ENCODE measurements around the gene DTX3.
"Not testable (repeated sequence)": the region's sequence is repeated elsewhere in the genome, so short reads cannot be mapped to it uniquely, and the experiment has no call there.

Gene DTX3, protein sequence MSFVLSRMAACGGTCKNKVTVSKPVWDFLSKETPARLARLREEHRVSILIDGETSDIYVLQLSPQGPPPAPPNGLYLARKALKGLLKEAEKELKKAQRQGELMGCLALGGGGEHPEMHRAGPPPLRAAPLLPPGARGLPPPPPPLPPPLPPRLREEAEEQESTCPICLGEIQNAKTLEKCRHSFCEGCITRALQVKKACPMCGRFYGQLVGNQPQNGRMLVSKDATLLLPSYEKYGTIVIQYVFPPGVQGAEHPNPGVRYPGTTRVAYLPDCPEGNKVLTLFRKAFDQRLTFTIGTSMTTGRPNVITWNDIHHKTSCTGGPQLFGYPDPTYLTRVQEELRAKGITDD

DNA sequence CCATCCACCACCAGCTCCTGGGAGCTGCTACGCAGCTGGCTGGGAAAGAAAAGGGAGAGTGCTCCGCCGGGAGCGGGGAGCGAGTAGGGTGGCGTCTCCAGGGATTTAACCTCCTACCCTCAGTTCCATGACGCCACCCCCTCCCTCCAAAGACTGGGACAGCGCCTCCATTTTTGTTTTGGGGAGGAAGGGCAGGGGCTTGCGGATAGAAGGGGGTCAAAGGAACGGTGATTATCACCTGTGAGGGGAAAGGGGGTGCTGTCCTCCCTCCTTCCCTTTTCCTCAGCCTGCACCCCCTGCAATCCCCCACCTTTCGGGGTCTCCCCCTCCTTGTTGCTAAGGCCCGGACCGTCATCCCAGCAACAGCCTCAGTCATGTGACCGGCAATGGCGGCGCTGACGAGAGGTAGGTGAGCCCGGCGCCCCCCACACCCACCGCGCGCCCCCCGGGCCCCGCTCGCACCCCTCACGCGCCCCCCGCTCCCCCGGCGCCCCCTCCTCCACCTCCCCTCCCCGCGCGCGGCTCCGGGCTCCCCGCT, at the start of gene DTX3:
DTX3 (plus strand) TSS at position 371 of the 538 bp plus-strand sequence. CDS start 1,694 bp downstream, outside the sequence.
- peak; percentile 38 for DNase-seq

DNA sequence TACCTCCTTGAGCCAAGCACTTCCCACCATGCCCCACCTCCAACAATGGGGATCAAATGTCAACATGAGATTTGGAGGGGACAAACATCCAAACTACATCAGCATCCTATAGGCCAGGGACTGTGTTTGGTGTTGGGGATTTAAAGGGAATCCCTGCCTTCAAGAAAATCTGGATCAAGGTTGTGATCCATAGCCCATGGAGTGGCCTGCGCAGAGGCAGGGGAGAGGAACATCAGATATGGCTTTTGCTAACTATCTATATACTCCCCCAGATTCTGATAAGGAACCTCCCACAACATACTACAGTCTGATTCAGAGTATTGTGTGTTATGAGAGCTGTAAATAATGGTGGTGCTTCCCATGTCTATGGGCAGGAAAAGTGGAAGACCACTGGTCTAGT, 49.7 kb upstream of the DTX3 start:
- DNase-seq = no peak

DNA sequence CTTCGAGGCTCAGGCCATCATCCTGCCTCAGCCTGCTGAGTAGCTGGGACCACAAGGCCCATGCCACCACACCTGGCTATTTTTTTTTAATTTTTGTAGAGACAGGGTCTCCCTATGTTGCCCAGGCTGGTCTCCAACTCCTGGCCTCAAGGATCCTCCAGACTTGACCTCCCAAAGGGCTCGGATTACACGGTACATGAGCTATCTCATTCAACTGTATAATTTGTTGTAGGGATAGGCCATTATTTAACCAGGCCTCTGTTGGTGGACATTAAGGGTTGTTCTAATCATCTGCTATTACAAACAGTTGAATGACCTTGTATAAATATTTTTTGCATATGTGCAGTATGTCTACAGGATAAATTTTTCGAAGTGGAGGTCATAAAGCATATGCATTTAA, 45.8 kb upstream of the DTX3 start:
- DNase-seq = no peak

DNA sequence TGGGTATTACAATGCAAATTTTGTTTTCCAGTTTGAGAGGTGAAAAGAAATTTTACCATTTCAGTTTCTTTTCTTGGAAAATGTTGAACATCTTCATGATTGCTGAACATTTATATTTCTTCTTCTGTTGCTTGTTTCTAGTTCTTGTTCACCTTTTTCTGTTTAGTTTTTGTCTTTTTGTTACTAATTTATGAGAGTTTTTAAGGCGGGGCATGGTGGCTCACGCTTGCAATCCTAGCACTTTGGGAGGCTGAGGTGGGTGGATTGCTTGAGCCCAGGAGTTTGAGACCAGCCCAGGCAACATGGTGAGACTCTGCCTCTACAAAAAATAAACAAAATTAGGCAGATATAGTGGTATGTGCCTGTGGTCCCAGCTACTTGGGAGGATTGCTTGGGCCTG, 44.1 kb upstream of the DTX3 start:
- no peak for DNase-seq

DNA sequence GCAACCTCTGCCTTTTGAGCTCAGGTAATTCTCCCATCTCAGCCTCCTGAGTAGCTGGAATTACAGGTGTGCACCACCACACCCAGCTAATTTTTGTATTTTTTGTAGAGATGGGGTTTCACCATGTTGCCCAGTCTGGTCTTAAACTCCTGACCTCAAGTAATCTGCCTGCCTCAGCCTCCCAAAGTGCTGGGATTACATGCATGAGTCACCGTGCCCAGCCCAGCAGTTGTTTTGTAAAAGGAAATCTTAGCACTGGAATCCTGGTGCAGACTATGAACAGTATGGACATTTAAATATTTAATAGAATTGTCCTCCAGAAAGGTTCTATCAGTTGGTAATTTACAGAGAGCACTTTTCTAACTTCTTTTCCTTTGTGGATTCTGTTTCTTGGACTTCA, 43.5 kb upstream of the DTX3 start:
- DNase-seq = not testable (repeated sequence)

DNA sequence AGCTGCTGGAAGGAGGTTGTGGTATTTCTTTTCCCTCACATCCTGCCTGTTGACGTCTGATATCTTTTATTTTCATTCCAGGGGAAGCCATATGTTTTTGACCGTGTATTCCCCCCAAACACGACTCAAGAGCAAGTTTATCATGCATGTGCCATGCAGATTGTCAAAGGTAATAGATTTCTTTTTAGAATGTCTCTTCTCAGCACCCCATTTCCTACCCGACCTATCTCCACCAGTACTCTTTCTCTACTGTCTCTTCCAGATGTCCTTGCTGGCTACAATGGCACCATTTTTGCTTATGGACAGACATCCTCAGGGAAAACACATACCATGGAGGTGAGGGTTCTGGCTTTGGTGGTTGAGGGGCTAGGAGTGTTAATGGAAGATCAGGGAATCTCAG, 41.3 kb upstream of the DTX3 start:
- no peak for DNase-seq

DNA sequence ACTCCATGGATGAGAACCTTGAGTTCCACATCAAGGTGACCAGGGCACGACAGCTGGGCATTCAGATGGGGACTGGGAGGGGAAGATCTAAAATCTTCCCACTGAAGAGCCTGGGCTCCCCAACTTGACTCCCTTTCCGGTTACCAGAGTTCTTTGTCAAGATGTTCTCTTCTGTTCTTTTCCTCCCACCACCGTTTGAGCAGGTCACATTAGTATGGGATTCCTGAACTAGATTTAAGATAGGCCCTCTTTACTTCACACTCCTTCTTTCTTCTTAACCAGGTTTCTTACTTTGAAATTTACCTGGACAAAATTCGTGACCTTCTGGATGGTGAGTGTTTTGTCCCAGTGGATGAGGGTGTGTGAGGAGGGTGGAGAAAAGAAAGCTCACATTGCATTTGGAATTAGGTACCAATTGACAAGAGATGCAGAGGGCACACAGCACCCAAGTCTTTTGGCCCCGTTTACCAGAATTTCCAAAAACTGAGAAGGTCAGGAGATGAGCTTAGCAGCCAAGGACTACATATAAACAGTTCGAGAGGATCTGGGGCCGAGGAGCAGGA, 40.4 kb upstream of the DTX3 start:
- no peak for DNase-seq

DNA sequence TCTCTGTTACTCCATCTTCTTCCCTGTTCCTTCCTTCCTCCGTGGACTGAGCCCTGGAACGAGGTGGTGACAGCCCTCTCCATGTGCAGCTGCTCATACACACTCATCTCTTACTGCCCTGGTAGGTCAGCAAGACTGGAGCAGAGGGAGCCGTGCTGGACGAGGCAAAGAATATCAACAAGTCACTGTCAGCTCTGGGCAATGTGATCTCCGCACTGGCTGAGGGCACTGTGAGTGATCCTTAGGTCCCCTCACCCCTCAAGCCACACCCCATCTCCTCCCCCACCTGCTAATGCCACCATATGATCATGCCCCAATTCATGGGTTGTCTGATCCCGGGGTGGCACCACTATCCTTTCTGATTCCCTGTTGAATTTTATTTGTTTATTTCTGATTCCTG, 35.8 kb upstream of the DTX3 start:
- no peak for DNase-seq

DNA sequence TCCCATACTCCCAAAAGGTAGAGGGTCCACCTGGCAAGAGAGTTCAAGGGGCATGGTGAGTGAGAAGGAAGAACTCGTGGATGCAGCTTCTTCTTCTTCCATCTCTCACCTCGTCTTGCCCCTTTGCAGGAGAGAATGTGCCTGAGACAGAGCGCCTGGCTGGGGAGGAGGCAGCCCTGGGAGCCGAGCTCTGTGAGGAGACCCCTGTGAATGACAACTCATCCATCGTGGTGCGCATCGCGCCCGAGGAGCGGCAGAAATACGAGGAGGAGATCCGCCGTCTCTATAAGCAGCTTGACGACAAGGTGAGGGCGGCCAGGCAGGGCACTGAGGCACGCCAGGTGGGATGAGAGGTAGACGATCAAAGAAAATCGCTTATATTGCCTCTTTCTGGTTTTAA, 34.8 kb upstream of the DTX3 start:
- DNase-seq = no peak

DNA sequence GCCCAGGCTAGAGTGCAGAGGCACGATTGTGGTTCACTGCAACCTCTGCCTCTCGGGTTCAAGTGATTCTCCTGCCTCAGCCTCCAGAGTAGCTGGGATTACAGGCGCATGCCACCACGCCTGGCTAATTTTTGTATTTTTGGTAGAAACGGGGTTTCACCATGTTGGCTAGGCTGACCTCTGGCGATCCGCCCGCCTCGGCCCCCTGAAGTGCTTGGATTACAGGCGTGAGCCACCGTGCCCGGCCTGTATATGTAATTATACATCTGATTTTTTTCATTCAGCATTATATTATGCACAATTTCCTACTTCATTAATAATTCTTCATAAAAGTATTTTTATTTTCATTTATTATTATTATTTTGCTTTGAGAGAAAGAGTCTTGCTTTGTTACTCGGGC, 34.2 kb upstream of the DTX3 start:
- not testable (repeated sequence) for DNase-seq

DNA sequence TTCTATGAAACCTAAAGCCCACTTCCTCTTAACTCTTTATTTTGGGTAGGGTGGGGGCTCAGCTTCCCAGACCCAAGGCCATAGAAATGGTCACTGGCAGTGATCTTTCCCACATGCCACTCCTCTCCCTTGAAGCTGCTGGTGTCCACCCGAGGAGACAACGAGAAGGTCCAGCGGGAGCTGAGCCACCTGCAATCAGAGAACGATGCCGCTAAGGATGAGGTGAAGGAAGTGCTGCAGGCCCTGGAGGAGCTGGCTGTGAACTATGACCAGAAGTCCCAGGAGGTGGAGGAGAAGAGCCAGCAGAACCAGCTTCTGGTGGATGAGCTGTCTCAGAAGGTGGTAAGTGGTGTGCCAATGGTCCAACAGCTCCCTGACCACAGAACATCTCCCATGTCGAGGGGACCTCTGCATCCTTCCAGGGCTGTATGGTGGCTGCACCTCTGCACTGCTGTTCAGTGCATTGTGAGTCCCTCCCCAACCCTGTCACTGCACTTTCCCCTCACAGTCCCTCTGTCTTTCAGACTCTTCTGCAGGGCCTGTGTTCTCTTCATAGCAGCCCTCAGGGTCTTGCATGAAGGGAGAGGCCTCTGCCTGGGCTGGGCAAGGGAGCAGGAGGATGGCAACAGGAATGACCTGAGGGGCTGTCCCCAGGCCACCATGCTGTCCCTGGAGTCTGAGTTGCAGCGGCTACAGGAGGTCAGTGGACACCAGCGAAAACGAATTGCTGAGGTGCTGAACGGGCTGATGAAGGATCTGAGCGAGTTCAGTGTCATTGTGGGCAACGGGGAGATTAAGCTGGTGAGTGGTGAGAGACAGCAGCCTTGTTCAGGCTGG, 32.5 kb upstream of the DTX3 start:
- DNase-seq = no peak

DNA sequence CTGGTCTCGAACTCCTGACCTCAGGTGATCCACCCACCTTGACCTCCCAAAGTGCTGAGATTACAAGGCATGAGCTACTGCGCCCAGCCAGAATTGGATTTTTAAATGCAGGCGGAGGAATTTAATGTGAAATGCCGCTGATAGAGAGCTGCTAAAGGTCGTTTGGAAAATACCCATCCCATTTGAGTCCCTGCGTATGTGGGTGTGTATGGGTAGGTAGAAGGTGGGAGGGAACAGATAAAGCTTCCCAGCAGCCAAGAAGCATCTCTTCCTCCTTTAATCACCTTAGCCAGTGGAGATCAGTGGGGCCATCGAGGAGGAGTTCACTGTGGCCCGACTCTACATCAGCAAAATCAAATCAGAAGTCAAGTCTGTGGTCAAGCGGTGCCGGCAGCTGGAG, 29.8 kb upstream of the DTX3 start:
- no peak for DNase-seq

DNA sequence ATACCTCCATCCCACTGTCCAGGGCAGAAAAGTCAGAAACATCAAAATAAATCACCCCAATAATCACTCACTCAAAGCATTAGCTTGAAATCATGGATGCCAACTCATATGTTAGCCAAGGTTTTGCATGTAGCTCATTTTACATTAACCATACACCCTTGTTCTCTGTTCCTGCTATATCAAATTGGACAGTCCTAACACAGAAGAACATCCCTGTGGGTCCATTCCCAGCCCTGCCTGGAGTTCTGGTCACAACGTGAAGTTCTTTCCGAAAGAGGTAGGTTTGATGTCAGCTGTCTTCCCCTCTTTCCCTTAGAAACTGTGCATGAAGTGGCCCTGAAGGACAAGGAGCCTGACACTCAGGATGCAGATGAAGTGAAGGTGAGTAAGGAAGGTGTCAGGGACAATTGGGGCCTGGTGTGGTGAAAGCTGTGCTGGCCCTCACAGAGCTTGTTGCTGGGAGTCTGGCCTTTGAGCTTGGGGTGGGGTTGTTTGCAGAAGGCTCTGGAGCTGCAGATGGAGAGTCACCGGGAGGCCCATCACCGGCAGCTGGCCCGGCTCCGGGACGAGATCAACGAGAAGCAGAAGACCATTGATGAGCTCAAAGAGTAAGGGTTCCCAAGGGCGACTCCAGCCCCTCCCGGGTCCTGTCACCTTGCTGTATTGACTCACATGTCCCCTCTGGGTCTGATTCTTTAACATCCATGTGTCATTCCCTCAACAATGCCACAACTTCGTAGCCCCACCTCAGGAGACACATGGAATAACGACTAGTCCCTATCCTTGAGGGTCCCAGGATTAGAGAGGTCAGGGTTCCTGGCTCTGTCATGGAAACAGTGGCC, 28.6 kb upstream of the DTX3 start:
- DNase-seq = no peak

DNA sequence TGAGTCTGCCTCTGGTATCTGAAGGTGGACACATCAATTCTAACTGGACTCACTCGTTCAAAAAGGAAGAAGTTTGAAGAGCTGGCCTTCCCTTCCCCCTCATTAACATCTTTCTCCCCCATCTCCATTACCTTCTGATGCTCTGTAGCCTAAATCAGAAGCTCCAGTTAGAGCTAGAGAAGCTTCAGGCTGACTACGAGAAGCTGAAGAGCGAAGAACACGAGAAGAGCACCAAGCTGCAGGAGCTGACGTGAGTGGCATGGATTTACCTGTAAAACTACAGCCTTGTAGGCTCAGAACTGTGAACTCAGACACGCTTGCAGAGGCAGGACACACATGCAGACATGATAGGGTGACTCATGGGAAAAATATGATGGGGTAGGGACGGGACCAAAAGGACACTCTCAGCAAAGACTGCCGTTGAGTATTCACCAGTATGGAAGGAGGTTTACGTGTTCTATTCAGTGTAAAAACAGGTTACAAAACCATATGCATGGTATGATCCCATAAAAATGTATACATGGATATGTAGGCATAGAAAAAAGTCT, 27.9 kb upstream of the DTX3 start:
- no peak for DNase-seq

DNA sequence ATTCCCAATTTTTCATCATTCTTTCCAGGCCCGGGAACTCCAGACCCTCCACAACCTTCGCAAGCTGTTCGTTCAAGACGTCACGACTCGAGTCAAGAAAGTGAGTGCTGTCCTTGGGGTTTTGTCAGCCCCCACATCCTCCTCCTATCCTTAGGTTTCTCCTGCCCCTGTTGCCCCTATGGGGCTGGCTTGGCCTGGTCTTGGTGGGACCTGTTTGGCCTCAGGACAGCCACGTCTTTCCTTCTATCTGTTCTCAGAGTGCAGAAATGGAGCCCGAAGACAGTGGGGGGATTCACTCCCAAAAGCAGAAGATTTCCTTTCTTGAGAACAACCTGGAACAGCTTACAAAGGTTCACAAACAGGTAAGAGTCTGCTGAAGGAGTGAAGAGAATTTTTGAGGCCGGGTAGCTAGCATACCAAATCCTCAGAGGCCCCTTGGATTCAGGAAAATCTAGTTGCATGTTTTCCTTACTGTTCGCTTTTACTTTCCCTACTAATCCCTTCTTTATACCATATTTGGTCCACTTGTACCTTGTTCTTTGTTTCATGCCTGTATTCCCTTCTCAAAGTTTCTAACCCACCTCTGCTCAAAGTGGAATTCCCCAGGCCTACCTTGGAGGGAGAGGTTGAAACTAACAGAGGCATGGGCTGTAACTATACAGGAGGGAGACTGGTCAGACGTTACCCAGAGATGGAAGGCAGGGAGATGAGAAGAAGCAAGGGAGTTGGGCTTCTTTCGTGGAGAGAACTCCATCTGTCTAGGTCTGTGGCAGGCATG, 26.5 kb upstream of the DTX3 start:
- no peak for DNase-seq

DNA sequence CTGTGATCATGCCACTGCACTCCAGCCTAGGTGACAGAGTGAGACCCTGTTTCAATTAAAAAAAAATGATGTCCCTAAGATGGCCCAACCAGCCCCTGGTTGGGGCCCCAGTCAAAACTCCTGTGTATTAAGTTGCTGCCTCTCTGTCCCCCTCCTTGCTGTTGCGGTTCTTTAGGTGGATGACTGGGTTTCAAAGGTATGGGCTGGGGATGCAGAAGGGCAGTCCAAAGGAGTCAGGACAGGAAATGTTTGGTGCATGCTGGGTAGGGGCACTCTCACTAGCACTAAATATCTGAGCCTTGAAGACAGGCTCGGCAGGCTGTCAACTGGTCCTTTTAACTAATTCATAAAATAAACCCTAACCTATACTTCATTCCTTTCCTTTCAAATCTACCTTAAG, 25.6 kb upstream of the DTX3 start:
- no peak for DNase-seq

DNA sequence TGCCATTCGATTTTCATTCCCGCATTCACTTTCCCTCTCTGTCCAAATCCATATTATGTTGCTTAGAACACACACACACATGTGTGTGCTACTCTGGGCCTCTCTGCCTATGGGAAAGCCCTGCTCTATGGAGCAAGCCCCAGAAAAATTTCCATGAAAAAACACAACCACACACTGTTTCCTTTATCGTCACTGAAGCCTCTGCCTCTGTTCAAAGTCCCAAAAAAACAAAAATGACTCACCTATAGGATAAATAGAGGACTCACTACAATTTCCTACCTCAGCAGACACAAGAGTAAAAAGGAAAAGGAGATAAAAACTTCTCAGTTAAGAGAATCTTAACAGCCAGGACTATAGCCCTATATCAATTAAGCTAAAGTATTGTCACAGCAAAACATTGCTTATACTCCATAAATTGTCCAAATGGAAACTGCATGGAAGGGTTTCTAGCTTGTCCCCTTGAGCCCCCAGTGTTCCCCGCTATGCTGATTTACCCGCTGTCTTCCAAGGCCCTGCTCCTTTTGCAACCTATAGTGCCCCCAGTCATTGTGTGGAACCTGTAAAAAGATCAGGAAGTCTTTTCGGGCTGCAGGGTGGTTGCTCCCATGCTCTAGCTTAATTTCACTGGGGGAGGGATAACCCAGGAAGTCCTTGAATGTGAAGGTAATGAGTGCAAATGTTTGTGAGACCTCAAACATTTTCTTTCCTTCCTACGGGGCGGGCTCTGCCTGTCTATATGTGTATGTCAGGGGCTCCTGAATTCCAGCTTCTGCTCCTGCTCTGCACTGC, 24.8 kb upstream of the DTX3 start:
- no peak for DNase-seq

DNA sequence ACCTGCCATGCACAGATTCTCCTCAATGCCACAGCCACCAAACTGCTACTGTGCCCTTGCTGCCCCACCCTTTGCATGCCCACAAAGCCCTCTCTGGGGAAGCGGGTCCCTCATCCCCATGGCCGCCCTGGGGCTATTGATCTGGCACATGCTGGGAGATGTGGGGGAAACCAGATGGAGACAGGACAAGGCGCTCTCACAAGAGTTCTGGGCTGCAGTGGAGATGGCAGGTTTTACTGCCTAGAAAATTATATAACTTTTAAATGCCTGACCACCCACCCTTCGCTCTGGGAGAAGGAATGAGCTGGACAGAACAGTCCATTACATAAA, 24.2 kb upstream of the DTX3 start:
- DNase-seq = no peak

DNA sequence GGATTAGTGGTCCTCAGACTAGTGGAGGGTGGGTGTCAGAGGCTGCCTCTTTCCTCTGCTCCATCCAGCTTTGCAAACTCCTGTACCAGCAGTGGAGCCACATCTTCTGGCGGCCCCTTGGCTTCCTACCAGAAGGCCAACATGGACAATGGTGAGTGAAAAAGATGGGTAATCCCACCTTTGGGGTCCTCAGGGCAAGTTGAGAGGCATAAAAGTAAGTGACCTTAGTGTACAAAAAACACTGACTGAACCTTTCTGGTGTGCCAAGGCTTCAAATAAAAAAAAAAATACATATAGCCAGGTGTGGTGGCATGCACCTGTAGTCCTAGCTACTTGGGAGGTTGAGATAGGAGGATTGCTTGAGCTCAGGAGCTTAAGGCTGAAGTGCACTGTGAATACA, 22.8 kb upstream of the DTX3 start:
- no peak for DNase-seq

DNA sequence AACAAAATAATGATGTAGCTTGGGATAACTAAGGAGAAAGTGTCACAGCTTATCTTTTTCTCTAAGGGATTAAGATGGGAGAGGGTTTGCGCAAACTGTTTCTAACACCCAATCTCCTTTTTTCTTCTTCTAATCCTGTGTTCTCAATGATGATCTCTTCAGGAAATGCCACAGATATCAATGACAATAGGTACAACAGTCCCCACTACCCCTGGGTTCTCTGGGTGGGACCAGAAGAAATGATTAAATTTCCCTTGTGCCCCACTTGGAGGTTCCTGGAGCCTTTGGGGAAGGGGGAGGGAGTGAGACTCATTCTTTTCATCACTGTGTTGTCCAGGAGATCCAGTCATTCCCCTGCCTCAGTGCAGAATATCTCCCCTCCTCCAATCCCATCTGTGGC, 22.2 kb upstream of the DTX3 start:
- no peak for DNase-seq

Measured in NCI-H774 (cell line).